Type B pancreatic cell (in vitro differentiated cells): Measurements from ENCODE around the gene HOXA7. TPM values are rescaled to one million over a fixed set of nuclear protein-coding genes. Genes with fewer than 3 reads are reported as not detected.

Experiments used
- DNase-seq: peaks from one replicate; pipeline ENCODE4 v3.0.0; 2021; ENCODE audit warnings: mixed read lengths; ENCODE audit not compliant: unreplicated experiment; ENCODE audit errors: extremely low spot score
- H3K27ac Mint-ChIP-seq: 2 replicates; pipeline ENCODE4 v1.8.0; 2021; ENCODE audit warnings: mild to moderate bottlenecking, mixed read lengths
- H3K27me3 Mint-ChIP-seq: 2 replicates; pipeline ENCODE4 v1.8.0; 2021; ENCODE audit warnings: mixed read lengths
- H3K36me3 Mint-ChIP-seq: 2 replicates; pipeline ENCODE4 v1.8.0; 2021; ENCODE audit warnings: mixed read lengths
- H3K4me1 Mint-ChIP-seq: one replicate; pipeline ENCODE4 v1.8.0; 2021; ENCODE audit warnings: mixed read lengths; ENCODE audit not compliant: unreplicated experiment
- H3K4me3 Mint-ChIP-seq: 2 replicates; pipeline ENCODE4 v1.8.0; 2021; ENCODE audit warnings: mild to moderate bottlenecking, mixed read lengths
- H3K9me3 Mint-ChIP-seq: 2 replicates; pipeline ENCODE4 v1.8.0; 2021; ENCODE audit warnings: mixed read lengths
- total RNA-seq: library from RNA; stranded (reverse); gene quantifications from 2 replicates; pipeline ENCODE4 v1.2.1, GENCODE V29; 2021; ENCODE audit warnings: low replicate concordance
- TF ChIP-seq, protein P1 (sequence below): fragments of 200-600 bp; sonication (generic); conservative IDR thresholded peaks from 2 replicates; pipeline ENCODE4 v1.5.0; 2021; ENCODE audit warnings: antibody characterized with exemption, mild to moderate bottlenecking

HOXA7 gene
- total RNA-seq, 1 donor from 2014 or later = 6.2 TPM

DNA sequence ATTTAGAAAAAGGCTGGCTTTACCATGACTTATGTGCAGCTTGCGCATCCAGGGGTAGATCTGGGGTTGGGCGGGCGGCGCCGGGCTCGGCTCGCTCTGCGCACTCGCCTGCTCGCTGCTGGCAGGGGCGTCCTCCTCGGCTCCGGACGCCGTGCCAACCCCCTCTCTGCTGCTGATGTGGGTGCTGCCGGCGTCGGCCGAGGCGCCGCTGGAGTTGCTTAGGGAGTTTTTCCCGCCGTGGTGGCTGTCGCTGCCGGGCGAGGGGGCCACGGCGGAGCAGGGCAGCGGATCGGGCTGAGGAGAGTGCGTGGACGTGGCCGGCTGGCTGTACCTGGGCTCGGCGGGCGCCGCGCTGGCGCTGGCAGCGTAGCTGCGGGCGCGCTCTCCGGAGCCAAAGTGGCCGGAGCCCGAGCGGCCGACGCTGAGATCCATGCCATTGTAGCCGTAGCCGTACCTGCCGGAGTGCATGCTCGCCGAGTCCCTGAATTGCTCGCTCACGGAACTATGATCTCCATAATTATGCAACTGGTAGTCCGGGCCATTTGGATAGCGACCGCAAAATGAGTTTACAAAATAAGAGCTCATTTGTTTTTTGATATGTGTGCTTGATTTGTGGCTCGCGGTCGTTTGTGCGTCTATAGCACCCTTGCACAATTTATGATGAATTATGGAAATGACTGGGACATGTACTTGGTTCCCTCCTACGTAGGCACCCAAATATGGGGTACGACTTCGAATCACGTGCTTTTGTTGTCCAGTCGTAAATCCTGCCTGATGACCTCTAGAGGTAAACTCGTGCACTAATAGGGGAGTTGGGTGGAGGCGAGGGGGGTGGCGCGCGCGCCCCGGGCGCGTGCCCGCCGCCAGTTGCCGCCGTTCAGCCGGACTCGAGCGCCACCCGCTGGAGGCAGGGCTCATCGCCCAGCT, 13.2 kb downstream of the HOXA7 start, which contains the start of gene HOXA5:
Gene HOXA5, minus strand, starts transcription at position 659 of the 927 bp plus-strand sequence. Its CDS starts 74 bp downstream, at position 585.
- TF ChIP-seq, protein P1, sequence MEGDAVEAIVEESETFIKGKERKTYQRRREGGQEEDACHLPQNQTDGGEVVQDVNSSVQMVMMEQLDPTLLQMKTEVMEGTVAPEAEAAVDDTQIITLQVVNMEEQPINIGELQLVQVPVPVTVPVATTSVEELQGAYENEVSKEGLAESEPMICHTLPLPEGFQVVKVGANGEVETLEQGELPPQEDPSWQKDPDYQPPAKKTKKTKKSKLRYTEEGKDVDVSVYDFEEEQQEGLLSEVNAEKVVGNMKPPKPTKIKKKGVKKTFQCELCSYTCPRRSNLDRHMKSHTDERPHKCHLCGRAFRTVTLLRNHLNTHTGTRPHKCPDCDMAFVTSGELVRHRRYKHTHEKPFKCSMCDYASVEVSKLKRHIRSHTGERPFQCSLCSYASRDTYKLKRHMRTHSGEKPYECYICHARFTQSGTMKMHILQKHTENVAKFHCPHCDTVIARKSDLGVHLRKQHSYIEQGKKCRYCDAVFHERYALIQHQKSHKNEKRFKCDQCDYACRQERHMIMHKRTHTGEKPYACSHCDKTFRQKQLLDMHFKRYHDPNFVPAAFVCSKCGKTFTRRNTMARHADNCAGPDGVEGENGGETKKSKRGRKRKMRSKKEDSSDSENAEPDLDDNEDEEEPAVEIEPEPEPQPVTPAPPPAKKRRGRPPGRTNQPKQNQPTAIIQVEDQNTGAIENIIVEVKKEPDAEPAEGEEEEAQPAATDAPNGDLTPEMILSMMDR = peak; percentile 92
- peak; percentile 97 for DNase-seq
- Mint-ChIP-seq H3K36me3 (peaks cover 37% of the 10 kb centered on the region), H3K4me1 (peaks cover 19% of the 10 kb centered on the region), H3K27ac (peak within 1 kb of the TSS; percentile 99), H3K27me3 (peaks cover 71% of the 10 kb centered on the region), H3K4me3 (peak within 1 kb of the TSS; percentile 99), H3K9me3 (no peaks in the 10 kb centered on the region)

DNA sequence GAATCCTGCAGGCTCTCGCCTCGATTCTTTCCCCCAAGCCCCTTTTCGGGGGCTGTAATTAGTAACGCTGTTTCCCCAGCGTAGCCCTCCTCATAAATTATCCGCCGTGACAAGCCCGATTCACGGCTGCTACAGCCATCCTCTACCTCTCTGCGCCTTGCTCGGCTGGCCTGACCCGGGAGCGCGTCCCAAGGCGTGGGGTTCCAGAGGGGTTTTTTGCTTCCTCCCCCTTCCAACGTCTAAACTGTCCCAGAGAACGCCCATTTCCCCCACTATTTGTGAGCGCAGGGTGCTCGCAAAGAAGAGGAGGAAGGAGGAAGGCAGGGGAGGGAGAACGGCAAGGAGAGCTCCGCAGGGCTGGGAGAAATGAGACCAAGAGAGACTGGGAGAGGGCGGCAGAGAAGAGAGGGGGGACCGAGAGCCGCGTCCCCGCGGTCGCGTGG, 13.9 kb downstream of the HOXA7 start:
- H3K9me3 Mint-ChIP-seq = no peaks in the 10 kb centered on the region
- H3K27me3 Mint-ChIP-seq = peaks cover 71% of the 10 kb centered on the region
- DNase-seq = peak; percentile 67
- TF ChIP-seq, protein P1 = no peak
- peaks cover 20% of the 10 kb centered on the region for H3K4me1 Mint-ChIP-seq
- peak overlapping the region; percentile 99 for H3K27ac Mint-ChIP-seq
- peaks cover 37% of the 10 kb centered on the region for H3K36me3 Mint-ChIP-seq
- H3K4me3 Mint-ChIP-seq = peak overlapping the region; percentile 99

- Mint-ChIP-seq H3K9me3 (no peaks in the 10 kb centered on the region), H3K27ac (peak overlapping the region; percentile 99), H3K27me3 (peaks cover 66% of the 10 kb centered on the region), H3K4me3 (peak overlapping the region; percentile 99), H3K36me3 (peaks cover 37% of the 10 kb centered on the region), H3K4me1 (peaks cover 20% of the 10 kb centered on the region)
- no peak for DNase-seq
- TF ChIP-seq, protein P1 = peak; percentile 54
Observed at GRCh38 chr7:27141923-27142579, 14.4 kb downstream of the HOXA7 start.

DNA sequence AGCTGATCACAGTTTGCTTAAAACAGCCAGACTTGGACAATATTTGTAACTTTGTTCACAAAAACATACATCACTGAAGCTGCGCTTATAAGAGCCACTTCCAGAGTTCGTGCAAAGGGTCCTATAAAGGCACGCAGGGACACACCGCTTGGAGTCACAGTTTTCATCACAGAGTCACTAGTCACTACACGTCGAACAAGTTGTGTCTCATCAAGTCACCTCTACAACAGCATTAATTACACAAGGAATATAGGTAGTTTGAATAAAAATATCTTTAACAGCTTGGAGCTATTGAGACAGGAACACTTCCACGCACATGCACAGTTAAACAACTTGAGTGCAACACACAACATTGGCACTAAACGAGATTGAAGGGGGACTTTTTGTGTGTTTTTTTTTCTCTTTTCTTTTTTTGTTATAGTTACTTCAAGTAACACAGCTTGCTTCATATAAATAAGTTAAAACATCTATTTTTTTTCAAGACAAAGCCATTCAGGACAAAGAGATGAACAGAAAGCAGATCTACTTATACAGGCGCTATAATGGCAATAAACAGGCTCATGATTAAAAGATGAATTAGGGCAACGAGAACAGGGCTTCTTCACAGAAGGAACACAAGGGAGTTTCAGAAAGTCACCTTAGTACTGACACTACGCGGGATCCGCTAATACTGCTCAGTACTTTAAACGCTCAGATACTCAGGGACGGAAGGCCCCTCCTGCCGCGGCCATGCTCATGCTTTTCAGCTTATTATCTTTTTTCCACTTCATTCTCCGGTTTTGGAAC, 15.1 kb downstream of the HOXA7 start:
- peaks cover 33% of the 10 kb centered on the region for H3K36me3 Mint-ChIP-seq
- peaks cover 21% of the 10 kb centered on the region for H3K4me1 Mint-ChIP-seq
- peaks cover 59% of the 10 kb centered on the region for H3K27me3 Mint-ChIP-seq
- TF ChIP-seq, protein P1 = no peak
- no peak for DNase-seq
- no peaks in the 10 kb centered on the region for H3K9me3 Mint-ChIP-seq
- H3K4me3 Mint-ChIP-seq = peak overlapping the region; percentile 99
- H3K27ac Mint-ChIP-seq = peak overlapping the region; percentile 99
